Activated T-cell treated with anti-CD3 and anti-CD28 coated beads, Interleukin-2, amount 50 U/mL, for 4 hours (primary cell): ENCODE results near the gene SP1. TPM values are rescaled to one million over a fixed set of nuclear protein-coding genes. Genes with fewer than 3 reads are reported as not detected.

Experiments
- ATAC-seq, 2 donors: fragments of 200-7000 bp; cut with Tn5 transposase; one replicate each; pipeline ENCODE4 v1.10.0; 2021
- DNase-seq: peaks from one replicate; pipeline ENCODE4 v3.0.0-alpha.2; 2020
- H3K27me3 Mint-ChIP-seq: one replicate; pipeline ENCODE4 v1.8.0; 2021; ENCODE audit warnings: low read depth, mixed read lengths
- H3K36me3 Mint-ChIP-seq: one replicate; pipeline ENCODE4 v1.8.0; 2022; ENCODE audit warnings: mixed read lengths; ENCODE audit not compliant: insufficient read depth
- H3K4me1 Mint-ChIP-seq: one replicate; pipeline ENCODE4 v1.8.0; 2021; ENCODE audit warnings: low read depth, mixed read lengths
- H3K4me3 Mint-ChIP-seq: one replicate; pipeline ENCODE4 v1.8.0; 2021; ENCODE audit warnings: mild to moderate bottlenecking, moderate library complexity, mixed read lengths
- H3K9me3 Mint-ChIP-seq: one replicate; pipeline ENCODE4 v1.8.0; 2021; ENCODE audit warnings: mixed read lengths
- total RNA-seq, 3 donors: library from RNA; stranded (reverse); gene quantifications; one replicate each; pipeline ENCODE4 v1.2.1, GENCODE V29; 2021

The SP1 gene
- total RNA-seq, 3 donors from 2014 or later: 61.9 to 64.6 (median 63.5) TPM

- ATAC-seq (no peak), DNase-seq (no peak)
- no peaks in the 10 kb centered on the region for H3K27me3 Mint-ChIP-seq
- peaks cover 42% of the 10 kb centered on the region for H3K4me1 Mint-ChIP-seq
- H3K9me3 Mint-ChIP-seq: no peaks in the 10 kb centered on the region
- H3K4me3 Mint-ChIP-seq: no peak overlapping the region
- peaks cover 67% of the 10 kb centered on the region for H3K36me3 Mint-ChIP-seq
Observed at GRCh38 chr12:53461059-53461458, 81.1 kb downstream of the SP1 start.

GRCh38 chr12:53461591-53461990 is 81.6 kb downstream of the SP1 start:
- no peak for ATAC-seq
- H3K4me1 Mint-ChIP-seq: peaks cover 41% of the 10 kb centered on the region
- DNase-seq: no peak
- peaks cover 70% of the 10 kb centered on the region for H3K36me3 Mint-ChIP-seq
- no peaks in the 10 kb centered on the region for H3K27me3 Mint-ChIP-seq
- no peaks in the 10 kb centered on the region for H3K9me3 Mint-ChIP-seq
- H3K4me3 Mint-ChIP-seq: no peak overlapping the region

- Mint-ChIP-seq H3K27me3 (no peaks in the 10 kb centered on the region), H3K36me3 (peaks cover 75% of the 10 kb centered on the region), H3K4me1 (peaks cover 44% of the 10 kb centered on the region), H3K9me3 (no peaks in the 10 kb centered on the region), H3K4me3 (no peak overlapping the region)
- DNase-seq (no peak), ATAC-seq (no peak)
Observed at GRCh38 chr12:53462935-53463334, 83.0 kb downstream of the SP1 start.

GRCh38 chr12:53463802-53464560 is 84.0 kb downstream of the SP1 start:
- no peaks in the 10 kb centered on the region for H3K9me3 Mint-ChIP-seq
- ATAC-seq (peak in 1 of 2 donors; percentile 27), DNase-seq (no peak)
- peaks cover 73% of the 10 kb centered on the region for H3K36me3 Mint-ChIP-seq
- H3K4me3 Mint-ChIP-seq: no peak overlapping the region
- no peaks in the 10 kb centered on the region for H3K27me3 Mint-ChIP-seq
- peaks cover 42% of the 10 kb centered on the region for H3K4me1 Mint-ChIP-seq

- Mint-ChIP-seq H3K9me3 (no peaks in the 10 kb centered on the region), H3K4me3 (no peak overlapping the region), H3K4me1 (peaks cover 39% of the 10 kb centered on the region), H3K27me3 (no peaks in the 10 kb centered on the region), H3K36me3 (peaks cover 67% of the 10 kb centered on the region)
- ATAC-seq: no peak
- no peak for DNase-seq
Observed at GRCh38 chr12:53464685-53465418, 84.9 kb downstream of the SP1 start.

GRCh38 chr12:53465679-53466078 is 85.7 kb downstream of the SP1 start:
- ATAC-seq: no peak

More at GRCh38 chr12:53465679-53466078, 85.7 kb downstream of the SP1 start:
- Mint-ChIP-seq H3K36me3 (peaks cover 60% of the 10 kb centered on the region), H3K27me3 (no peaks in the 10 kb centered on the region), H3K4me1 (peaks cover 35% of the 10 kb centered on the region), H3K4me3 (no peak overlapping the region), H3K9me3 (no peaks in the 10 kb centered on the region)
- DNase-seq: no peak

Other genes with a start within 250 kb of the SP1 start
- gene ZNF740, start 199.5 kb upstream of the SP1 start, total RNA-seq: 10 to 100 TPM; 29.7 to 41.5 (median 36.6) TPM
- gene CSAD, start 199.3 kb upstream of the SP1 start, total RNA-seq: 10 to 100 TPM in 1 of 3 donors, 1 to 10 TPM in 2; 8.0 to 10.6 (median 9.3) TPM
- 100 to 1,000 TPM in 2 of 3 donors, 10 to 100 TPM in 1; 82.1 to 140 (median 124) TPM for gene ITGB7, start 172.9 kb upstream of the SP1 start, total RNA-seq
- 10 to 100 TPM; 34.4 to 38.4 (median 38.0) TPM for gene RARG, start 148.0 kb upstream of the SP1 start, total RNA-seq
- gene ESPL1, start 111.9 kb upstream of the SP1 start, total RNA-seq: 10 to 100 TPM; 19.9 to 21.9 (median 20.0) TPM
- gene PFDN5, start 84.6 kb upstream of the SP1 start, total RNA-seq: 100 to 1,000 TPM; 393 to 403 (median 400) TPM
- 100 to 1,000 TPM; 121 to 149 (median 128) TPM for gene MYG1, start 80.5 kb upstream of the SP1 start, total RNA-seq
- 10 to 100 TPM; 84.6 to 95.9 (median 91.2) TPM for gene AAAS, start 58.6 kb upstream of the SP1 start, total RNA-seq
- gene SP7, start 43.8 kb upstream of the SP1 start, total RNA-seq: not detected
- not detected for gene AMHR2, start 43.7 kb downstream of the SP1 start, total RNA-seq
- 100 to 1,000 TPM; 269 to 284 (median 284) TPM for gene PRR13, start 61.6 kb downstream of the SP1 start, total RNA-seq
- 1,000 to 10,000 TPM; 1,031 to 1,084 (median 1,084) TPM for gene PCBP2, start 71.9 kb downstream of the SP1 start, total RNA-seq
- gene MAP3K12, start 119.3 kb downstream of the SP1 start, total RNA-seq: 1 to 10 TPM; 6.5 to 8.4 (median 7.7) TPM
- 10 to 100 TPM; 62.6 to 71.4 (median 64.3) TPM for gene TARBP2, start 121.1 kb downstream of the SP1 start, total RNA-seq
- not detected for gene NPFF, start 127.3 kb downstream of the SP1 start, total RNA-seq
- gene ATF7, start 246.2 kb downstream of the SP1 start, total RNA-seq: 10 to 100 TPM; 19.2 to 23.2 (median 20.9) TPM